Activated CD4-positive, alpha-beta T cell treated with anti-CD3 and anti-CD28 coated beads, Interleukin-2, amount 50 U/mL, for 24 hours (primary cell): Measurements from ENCODE around the gene ZNF583.

Experiments
- DNase-seq, 2 donors: peaks; one replicate each; pipeline ENCODE4 v3.0.0-alpha.2; 2020; ENCODE audit warnings: low read depth in 1 of 2, low spot score in 1 of 2

The ZNF583 gene

DNA sequence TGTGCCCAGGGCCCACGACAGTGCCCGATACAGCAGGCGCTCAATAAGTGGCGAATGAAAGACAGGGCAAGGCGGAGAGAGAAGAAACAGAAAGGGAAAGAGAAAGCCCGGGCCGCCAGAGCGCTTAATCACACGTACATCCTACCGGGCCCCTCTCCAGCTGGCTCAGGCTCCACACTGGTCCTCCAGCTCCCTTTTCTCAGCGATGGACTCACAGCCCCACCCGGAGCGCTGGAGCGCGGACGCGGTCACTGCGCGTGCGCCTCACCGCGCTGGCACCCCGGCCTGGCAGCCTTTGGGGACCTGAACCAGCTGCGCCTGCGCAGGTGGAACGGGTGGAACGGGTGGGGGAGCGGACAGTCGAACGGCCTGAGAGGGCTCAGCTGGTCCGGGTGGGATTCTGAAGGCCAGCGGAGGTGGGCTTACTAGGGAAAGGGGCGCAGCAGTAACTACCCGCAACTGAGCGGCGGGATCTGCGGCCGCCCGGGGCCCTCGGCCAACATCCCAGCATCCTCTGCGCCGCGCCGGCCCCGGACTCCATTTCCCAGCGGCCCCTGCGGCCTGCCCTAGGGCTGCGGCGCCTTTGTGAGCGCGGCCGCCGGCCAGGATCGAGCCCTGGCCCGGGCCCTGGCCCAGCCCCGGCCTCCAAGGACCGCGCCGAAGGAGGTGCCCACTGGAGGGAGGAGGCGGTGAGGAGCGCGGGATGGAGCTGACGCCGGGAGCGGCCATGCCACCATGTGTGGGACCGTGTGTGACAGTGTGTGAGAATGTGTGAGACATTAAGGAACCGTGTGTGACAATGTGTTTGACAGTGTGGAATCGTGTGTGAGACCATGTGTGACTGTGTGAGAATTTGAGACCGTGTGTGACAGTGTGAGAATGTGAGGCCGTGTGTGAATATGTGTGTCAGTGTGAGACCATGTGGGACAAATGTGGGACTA, at the start of gene ZNF583:
Gene ZNF583, plus strand, starts transcription at position 569 of the 941 bp plus-strand sequence. CDS start 2,783 bp downstream, outside the sequence.
- DNase-seq, result peak; percentile 81 to 86

DNA sequence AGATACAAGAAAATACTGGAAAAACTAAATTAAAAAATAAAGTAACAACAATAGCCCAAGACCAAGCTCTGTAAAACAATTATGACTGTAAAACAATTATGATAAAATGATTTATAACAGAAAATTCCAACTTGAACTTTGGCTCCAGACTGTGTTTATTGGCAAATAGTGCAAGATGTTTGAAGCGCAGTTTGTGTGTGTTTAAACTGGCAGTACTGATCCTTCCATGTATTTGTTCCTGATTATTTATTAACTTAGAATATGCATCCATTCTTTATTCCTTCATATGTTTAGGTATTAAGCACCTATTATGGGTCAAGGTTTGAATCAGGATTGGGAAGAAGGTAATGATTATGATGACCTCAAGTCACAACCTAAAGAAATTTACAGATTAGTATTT, 48.6 kb upstream of the ZNF583 start:
- no peak for DNase-seq

DNA sequence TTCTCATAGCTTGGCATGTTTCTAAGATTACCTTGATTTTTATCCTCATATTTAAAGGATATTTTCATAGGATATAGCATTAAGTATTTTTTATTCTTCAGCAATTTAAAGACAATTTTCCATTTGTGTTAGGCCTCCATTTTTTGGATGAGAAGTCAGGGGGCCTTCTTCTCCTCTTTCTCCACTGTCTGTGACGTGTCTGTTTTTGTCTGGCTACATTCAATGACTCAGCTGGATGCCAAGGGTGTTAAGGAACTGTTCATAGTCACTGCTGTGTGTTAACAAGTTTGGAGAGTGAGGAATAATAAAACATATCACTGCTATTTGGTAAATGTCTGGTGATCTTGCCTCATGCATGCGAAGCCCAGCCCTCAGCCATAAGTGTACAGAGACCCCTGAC, 47.2 kb upstream of the ZNF583 start:
- no peak for DNase-seq

DNA sequence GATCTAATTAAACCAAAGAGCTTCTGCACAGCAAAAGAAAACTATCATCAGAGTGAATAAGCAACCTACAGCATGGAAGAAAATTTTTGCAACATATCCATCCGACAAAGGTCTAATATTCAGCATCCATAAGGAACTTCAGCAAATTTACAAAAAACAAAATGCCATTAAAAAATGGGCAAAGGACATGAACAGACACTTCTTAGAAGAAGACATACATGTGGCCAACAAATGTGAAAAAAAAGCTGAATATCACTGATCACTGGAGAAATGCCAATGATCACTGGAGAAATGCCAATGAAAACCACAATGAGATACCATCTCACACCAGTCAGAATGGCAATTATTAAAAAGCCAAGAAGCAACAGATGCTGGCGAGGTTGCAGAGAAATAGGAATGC, 43.3 kb upstream of the ZNF583 start:
- no peak for DNase-seq

DNA sequence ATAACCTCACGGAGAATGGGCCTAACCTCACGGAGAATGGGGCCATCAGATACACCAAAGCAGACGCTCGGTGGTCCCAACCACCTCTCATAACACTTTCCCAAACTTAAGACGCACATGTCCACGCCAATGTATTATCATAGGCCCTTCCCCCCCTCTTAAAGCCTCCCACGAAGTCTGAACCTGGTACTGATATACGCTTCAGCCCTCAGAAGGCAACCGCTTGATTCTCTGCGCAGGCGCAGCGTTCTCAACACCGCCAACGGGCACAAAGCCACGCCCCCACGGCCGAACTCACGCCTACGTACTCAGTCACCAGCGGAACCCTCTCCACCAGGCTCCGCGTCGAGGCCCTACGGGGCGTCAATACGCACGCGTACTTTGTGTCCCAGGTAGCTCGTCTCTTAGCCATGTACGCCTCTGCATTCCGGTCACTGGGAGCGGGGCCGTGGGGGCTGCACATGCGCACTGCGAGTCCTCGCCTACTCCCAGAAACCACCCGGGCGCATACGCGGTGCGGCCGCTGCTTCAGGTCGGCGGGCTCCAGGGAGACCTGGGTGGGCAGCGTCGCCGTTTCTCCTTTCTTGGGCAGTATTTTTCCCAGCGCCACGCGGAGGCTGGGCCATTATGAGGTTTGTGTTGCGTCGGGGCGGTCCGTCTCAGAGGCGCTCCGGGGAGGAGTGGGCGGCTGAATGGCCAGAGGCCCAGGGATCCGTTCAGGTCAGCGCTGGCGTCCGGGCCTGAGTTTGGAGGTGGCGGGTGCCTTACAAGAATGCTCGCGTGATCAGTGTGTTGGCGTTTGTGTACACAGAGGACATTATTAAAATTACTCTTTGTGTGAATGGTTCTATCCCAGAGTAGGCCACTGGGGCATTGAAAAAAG, 36.1 kb upstream of the ZNF583 start:
- peak; percentile 37 to 77 for DNase-seq

DNA sequence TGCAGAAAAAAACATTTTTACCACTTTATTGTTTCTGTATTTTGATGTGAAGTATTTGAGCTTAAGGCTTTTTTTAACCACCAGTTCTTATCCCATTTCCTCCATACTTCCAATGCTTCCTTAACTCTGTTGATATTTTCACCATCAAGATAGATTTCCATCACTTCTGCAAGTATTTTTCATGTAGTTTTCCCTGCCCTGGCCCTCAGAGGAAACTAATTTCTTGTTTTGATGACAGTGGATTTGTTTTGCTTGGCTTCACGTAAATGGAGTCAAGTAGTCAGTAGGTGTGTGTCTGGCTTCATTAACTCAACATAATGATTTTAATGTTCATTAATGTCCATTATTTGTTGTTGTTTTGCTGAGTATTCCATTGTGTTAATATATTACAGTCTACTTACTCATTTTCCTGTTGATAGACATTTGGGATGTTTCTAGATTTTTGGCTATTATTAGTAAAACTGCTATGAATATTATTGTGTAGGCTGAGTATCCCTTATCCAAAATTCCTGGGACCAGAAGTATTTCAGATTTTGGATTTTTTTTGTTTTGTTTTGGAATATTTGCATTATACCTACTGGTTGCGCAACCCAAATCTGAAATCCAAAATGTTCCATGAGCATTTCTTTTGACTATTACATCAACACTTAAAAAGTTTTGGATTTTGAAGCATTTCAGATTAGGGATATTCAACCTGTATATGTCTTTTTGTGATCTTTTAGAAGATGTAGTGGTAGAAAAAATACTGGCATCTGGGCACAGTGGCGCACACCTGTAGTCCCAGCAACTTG, 34.1 kb upstream of the ZNF583 start:
- DNase-seq, result no peak

DNA sequence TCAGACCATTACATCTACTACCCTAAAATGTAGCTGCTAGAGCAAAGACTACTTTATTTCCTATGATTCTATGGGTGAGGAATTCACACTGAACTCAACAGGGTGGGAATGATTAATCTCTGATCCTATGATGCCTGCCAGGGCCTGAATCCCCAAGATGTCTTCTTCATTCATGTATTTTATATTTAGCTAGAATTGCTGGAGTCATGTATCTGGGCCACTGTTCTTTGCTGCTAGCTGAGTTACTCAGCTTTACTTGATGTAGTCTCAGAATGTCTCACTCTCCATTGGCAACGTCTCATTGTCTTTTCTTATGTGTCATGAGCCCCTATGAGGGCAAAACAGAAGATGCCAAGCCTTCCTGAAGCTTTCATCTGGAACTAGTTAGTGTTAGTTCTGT, 31.9 kb upstream of the ZNF583 start:
- no peak for DNase-seq

DNA sequence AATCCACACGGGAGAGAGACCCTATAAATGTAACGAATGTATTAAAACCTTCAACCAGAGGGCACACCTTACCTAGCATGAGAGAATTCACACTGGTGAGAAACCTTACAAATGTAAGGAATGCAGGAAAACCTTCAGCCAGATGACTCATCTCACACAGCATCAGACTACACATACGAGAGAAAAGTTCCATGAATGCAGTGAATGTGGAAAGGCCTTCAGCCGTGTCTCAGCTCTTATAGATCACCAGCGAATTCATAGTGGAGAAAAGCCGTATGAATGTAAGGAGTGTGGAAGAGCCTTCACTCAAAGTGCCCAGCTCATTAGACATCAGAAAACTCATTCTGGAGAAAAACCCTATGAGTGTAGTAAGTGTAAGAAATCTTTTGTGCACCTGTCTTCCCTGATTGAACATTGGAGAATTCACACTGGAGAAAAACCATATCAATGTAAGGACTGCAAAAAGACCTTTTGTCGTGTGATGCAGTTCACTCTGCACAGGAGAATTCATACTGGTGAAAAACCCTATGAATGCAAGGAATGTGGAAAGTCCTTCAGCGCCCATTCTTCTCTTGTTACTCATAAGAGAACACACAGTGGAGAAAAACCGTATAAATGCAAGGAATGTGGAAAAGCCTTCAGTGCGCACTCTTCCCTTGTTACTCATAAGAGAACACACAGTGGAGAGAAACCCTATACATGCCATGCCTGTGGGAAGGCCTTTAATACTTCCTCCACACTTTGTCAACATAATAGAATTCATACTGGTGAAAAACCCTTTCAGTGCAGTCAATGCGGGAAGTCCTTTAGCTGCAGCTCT, 26.8 kb upstream of the ZNF583 start:
- DNase-seq, result no peak

DNA sequence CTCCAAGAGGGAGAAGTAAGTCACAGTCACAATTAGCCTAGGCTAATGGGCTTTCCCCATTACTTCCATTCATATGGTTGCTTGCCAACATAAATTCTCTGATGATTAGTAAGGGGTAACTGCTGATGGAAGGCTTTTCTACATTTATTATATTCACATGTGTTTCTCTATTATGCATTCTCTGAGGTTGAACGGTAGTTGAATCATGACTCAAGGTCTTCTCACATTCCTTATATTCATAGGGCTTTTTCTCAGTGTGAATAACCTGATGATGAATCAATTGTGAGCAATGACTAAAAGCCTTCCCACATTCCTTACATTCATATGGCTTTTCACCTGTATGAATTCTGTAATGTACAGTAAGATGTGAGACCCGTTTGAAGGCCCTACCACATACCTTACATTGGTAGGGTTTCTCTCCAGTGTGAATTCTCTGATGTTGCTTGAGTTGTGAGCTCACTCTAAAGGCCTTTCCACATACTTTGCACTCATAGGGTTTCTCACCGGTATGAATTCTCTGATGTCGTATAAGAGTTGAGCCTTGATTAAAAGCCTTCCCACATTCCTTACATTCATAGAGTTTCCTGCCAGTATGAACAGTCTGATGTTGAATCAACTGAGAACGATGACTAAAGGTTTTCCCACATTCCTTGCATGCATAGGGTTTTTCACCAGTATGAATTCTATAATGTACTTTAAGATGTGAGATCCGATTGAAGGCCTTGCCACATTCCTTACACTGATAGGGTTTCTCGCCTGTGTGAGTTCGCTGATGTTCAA, 20.1 kb upstream of the ZNF583 start:
- no peak for DNase-seq

DNA sequence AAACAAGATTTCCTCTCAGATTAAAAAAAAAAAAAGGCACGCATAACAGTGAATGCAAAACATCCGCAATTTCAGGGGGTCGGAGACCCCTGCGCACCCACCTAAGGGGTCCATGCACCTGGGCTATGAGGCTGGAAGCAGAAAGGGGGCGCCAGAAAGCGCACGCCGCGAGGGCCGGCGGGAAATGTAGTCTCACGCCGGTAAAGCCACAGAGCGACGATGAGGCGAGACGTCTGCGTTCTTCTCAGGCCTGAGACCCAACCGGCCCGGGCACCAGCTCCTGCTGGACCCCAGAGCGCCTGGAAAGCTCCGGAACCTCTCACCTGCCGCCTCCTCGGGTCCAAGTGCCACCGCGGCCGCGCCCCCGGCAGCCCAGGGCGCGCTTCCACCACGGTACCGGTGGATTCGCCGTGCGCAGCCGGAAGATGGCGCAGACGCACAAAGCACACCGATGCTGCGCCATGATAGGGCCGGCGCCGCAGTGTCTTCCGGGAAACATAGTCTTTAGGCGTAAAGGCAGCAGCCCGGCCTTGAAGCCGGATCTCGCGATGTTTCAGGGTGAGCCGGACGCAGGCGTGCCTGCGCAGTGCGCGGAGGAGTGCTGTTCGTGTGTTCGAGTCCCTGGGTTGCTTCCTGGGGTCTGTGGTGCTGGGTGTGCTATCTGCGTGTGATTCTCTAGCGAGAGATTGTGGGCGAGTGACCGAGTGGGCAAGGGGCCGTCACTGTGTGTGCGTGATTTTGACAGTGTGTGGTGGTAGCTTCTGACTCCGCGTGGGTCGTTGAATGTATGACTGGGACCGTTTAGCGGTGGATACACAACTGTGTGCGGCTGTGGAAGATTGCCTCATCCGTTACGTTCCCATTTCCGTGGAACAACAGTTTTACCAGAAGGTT, 10.8 kb upstream of the ZNF583 start, which contains the start of gene ZNF582:
Gene ZNF582, minus strand, starts transcription at position 416 of the 894 bp plus-strand sequence. CDS start 1,782 bp downstream, outside the sequence.
- peak; percentile 76 to 91 for DNase-seq

DNA sequence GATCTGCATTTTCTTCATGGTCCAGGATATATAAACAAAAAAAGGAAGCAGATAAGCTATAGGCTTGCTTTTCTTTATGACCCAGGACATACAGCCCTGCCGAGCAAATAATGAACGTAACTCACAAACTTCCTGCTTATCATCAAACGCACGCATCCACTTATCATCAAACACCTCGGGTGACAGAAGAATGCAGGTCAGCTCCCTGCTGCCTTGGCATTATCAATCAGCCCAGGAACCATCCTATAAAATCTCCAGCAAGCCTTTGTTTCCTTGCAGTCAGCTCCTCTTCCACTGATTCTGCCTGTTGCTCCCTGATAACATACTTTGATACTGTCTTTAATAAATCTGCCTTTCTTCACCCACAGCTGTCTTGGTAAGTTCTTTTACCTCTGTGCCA, 5.3 kb upstream of the ZNF583 start:
- DNase-seq, result no peak

DNA sequence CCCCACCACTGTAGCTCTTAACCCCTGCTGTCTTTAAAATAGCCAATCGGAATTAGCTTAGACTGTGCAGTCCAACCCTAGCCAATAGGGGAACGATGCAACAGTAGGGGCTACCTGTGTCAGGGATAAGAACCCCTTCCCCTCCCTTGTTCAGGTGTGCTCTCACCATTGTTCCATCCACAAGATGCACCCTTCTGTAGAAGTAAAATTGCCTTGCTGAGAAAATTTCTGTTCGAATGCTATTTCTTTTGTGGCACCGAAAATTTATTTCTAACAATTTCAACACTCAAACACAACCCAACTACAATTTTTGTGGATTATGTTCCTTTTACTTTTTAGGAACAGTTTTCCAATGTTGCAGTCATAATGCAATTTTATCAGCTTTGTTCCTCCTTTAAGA, 3.6 kb upstream of the ZNF583 start:
- DNase-seq, result no peak

DNA sequence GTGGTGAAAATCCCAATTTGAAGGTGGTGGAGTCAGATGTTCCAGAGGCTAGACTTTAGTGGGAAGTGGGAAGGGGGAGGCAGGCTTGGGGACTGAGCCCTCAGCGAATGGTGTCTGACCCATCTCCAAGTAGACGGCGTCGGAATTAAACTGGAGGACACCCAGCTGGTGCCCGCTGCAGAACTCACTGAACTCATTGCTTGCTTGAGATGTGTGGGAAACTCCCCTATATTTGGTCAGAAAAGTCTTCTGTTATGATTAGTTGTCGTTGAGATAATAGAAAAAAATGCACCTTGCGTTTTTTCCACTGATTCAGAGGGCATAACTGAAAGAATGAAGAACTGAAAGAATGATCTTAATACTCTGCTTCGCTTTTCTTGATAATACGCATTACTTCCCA, 871 bp upstream of the ZNF583 start:
- DNase-seq, result peak in 1 of 2 donors; percentile 8

DNA sequence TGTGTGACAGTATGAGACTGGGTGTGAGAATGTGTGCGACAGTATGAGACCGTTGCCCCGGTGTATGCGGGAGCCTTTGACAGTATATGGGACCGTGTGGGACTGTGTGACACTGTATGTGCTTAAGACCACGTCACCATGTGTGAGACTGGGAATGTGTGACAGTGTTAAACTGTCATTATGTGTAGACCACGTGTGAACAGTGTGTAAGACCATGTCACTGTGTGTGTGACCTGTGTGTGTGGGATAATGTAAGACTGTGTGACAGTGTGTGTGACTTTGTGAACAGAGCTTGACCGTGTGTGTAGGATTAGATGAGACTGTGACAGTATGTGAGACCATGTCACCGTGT, 549 bp downstream of the ZNF583 start:
- no peak for DNase-seq

DNA sequence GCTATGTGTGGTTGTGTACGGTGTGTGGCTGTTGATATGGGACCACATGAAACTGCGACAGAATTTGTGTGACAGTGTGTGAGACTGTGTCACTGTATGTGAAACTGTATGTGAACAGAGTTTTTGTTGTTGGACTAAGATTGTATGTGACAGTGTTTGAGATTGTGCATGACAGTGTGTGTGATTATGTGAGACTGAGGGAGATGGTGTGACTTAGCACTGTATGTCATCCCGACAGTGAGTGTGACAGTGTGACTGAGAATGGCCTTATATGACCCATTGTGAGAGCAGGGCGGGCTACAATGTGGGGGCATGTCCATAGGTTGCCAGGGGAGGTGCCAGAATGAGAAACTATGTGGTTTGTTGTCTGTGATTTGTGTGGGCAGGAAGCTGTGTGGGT, 930 bp downstream of the ZNF583 start:
- DNase-seq, result no peak

DNA sequence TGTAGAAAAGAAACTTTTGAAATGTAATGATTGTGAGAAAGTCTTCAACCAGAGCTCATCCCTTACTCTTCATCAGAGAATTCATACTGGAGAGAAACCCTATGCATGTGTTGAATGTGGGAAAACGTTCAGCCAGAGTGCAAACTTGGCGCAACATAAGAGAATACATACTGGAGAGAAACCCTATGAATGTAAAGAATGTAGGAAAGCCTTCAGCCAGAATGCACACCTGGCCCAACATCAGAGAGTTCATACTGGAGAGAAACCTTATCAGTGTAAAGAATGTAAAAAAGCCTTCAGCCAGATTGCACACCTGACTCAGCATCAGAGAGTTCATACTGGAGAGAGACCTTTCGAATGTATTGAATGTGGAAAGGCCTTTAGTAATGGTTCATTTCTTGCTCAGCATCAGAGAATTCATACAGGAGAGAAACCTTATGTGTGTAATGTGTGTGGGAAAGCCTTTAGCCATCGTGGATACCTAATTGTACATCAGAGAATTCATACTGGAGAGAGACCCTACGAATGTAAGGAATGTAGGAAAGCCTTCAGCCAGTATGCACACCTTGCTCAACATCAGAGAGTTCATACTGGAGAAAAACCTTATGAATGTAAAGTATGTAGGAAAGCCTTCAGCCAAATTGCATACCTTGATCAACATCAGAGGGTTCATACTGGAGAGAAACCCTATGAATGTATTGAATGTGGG, 19.3 kb downstream of the ZNF583 start:
- DNase-seq, result no peak

DNA sequence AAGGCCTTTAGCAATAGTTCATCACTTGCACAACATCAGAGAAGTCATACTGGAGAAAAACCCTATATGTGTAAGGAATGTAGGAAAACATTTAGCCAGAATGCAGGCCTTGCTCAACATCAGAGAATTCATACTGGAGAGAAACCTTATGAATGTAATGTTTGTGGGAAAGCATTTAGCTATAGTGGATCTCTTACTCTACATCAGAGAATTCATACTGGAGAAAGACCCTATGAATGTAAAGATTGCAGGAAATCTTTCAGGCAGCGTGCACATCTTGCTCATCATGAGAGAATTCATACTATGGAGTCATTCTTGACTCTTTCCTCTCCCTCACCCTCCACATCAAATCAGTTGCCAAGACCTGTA, 19.8 kb downstream of the ZNF583 start:
- no peak for DNase-seq

DNA sequence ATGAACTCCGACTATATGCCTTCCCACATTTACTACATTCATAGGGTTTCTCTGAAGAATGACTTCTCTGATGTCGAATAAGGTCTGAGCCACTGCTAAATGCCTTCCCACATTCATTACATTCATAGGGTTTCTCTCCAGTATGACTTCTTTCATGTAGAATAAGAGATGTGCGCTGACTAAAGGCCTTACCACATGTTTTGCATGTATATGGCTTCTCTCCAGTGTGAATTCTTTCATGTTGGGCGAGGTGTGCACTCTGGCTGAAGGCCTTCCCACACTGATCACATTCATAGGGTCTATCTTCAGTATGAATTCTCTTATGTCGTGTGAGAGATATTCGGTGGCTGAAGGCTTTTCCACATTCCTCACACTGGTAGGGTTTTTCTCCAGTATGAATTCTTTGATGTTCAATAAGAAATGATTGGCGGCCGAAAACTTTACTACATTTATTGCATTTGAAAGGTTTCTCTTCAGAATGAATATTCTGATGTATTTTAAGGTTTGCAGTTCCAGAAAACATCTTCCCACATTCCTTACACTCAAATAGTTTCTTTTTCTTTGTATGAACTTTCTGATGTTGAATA, 37.2 kb downstream of the ZNF583 start:
- no peak for DNase-seq
